ENCODE data around the gene MYO1D. TPM values are rescaled to one million over a fixed set of nuclear protein-coding genes. Genes with fewer than 3 reads are reported as not detected.

MYO1D gene
- total RNA-seq, 1 donor: 160 TPM

- Histone ChIP-seq H3K4me1 (ENCODE audit: insufficient read depth, low read length) (peaks cover 8% of the 10 kb centered on the region), H3K27me3 (ENCODE audit: insufficient read depth, low read length) (no peaks in the 10 kb centered on the region), H3K79me2 (ENCODE audit: insufficient read depth, low read length) (no peaks in the 10 kb centered on the region), H3K4me2 (ENCODE audit: insufficient read depth, low read length) (no peak overlapping the region), H2AFZ (ENCODE audit: low read length) (no peak overlapping the region), H3K4me3 (ENCODE audit: insufficient read depth, low read length) (no peak overlapping the region), H3K27ac (ENCODE audit: low read depth, low read length) (no peak overlapping the region), H4K20me1 (ENCODE audit: insufficient read depth, low read length) (no peaks in the 10 kb centered on the region), H3K36me3 (ENCODE audit: insufficient read depth, low read length) (no peaks in the 10 kb centered on the region), H3K9me3 (ENCODE audit: low read depth, low read length) (no peaks in the 10 kb centered on the region)
- TF ChIP-seq, protein P1, sequence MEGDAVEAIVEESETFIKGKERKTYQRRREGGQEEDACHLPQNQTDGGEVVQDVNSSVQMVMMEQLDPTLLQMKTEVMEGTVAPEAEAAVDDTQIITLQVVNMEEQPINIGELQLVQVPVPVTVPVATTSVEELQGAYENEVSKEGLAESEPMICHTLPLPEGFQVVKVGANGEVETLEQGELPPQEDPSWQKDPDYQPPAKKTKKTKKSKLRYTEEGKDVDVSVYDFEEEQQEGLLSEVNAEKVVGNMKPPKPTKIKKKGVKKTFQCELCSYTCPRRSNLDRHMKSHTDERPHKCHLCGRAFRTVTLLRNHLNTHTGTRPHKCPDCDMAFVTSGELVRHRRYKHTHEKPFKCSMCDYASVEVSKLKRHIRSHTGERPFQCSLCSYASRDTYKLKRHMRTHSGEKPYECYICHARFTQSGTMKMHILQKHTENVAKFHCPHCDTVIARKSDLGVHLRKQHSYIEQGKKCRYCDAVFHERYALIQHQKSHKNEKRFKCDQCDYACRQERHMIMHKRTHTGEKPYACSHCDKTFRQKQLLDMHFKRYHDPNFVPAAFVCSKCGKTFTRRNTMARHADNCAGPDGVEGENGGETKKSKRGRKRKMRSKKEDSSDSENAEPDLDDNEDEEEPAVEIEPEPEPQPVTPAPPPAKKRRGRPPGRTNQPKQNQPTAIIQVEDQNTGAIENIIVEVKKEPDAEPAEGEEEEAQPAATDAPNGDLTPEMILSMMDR (IDR thresholded peaks at IDR 0.05; ENCODE audit: extremely low read depth, low read depth, low read length): no peak
- peak; percentile 76 for DNase-seq (ENCODE audit: insufficient read length, low spot score, missing footprints)
These were observed 359.8 kb downstream of the MYO1D start for GRCh38 chr17:32516940-32517701.

DNA sequence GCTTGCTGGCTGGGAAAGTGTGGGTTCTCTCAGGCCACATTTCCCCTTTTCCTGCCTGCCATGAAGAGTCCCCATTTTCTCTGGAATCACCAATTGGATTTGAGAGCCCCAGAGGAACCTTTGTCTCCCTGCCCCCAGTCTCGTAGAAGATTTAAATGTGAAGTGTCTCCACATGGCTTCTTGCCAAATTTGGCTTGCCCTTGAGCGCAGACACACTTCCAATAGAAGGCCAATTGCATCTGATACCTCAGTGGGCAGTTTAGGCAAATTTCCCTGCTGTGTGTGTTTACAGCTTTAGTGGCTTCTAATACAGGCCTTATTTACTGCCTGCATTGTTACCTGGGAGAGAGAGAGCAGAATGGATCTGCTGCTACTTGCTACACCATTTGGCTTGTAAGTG is 360.5 kb downstream of the MYO1D start:
- Histone ChIP-seq H3K79me2 (ENCODE audit: insufficient read depth, low read length) (no peaks in the 10 kb centered on the region), H3K36me3 (ENCODE audit: insufficient read depth, low read length) (no peaks in the 10 kb centered on the region), H3K27me3 (ENCODE audit: insufficient read depth, low read length) (no peaks in the 10 kb centered on the region), H3K4me3 (ENCODE audit: insufficient read depth, low read length) (no peak overlapping the region), H2AFZ (ENCODE audit: low read length) (no peak overlapping the region), H3K27ac (ENCODE audit: low read depth, low read length) (no peak overlapping the region), H4K20me1 (ENCODE audit: insufficient read depth, low read length) (no peaks in the 10 kb centered on the region), H3K9me3 (ENCODE audit: low read depth, low read length) (no peaks in the 10 kb centered on the region), H3K4me2 (ENCODE audit: insufficient read depth, low read length) (no peak overlapping the region), H3K4me1 (ENCODE audit: insufficient read depth, low read length) (peaks cover 8% of the 10 kb centered on the region)
- DNase-seq (ENCODE audit: insufficient read length, low spot score, missing footprints): no peak
- TF ChIP-seq, protein P1 (IDR thresholded peaks at IDR 0.05; ENCODE audit: extremely low read depth, low read depth, low read length): no peak

DNA sequence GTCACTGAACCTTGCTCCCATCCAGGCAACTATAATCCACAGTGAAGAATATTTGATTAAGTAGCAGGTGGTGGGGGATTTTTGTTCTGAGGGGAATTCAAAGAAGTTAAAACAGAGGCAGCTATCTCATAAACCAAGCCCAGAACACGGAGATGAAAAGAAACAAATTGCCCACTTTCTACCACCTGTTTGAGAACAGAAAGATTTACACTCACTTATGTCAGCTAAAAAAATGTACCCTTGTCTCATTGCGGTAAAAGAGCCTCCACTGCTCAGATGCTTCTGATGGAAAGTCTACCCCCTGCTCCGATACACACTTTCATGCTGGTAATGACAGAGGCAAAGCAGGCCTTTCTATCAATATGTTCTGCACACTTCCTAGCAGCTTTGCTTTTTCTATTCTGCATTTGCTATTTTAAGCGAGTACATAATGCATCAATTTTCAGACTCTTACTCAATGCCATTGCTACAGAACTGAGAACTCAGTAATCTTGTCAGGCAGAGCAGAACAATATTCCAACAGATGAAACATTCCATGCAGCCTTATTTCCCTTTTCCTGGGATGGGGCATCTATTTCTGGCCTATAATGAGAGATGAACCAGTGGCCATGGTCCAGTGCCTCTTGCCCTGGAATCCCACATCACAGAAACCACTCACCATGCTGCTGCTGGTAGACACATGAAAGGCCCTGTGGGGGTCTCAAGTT is 361.1 kb downstream of the MYO1D start:
- Histone ChIP-seq H4K20me1 (ENCODE audit: insufficient read depth, low read length) (no peaks in the 10 kb centered on the region), H3K79me2 (ENCODE audit: insufficient read depth, low read length) (no peaks in the 10 kb centered on the region), H3K36me3 (ENCODE audit: insufficient read depth, low read length) (no peaks in the 10 kb centered on the region), H3K4me2 (ENCODE audit: insufficient read depth, low read length) (no peak overlapping the region), H3K9me3 (ENCODE audit: low read depth, low read length) (no peaks in the 10 kb centered on the region), H3K4me3 (ENCODE audit: insufficient read depth, low read length) (no peak overlapping the region), H2AFZ (ENCODE audit: low read length) (no peak overlapping the region), H3K27me3 (ENCODE audit: insufficient read depth, low read length) (no peaks in the 10 kb centered on the region), H3K4me1 (ENCODE audit: insufficient read depth, low read length) (peaks cover 8% of the 10 kb centered on the region), H3K27ac (ENCODE audit: low read depth, low read length) (no peak overlapping the region)
- DNase-seq (ENCODE audit: insufficient read length, low spot score, missing footprints): no peak
- TF ChIP-seq, protein P1 (IDR thresholded peaks at IDR 0.05; ENCODE audit: extremely low read depth, low read depth, low read length): no peak

- Histone ChIP-seq H3K4me2 (ENCODE audit: insufficient read depth, low read length) (no peak overlapping the region), H3K4me1 (ENCODE audit: insufficient read depth, low read length) (peaks cover under 1% of the 10 kb centered on the region), H3K36me3 (ENCODE audit: insufficient read depth, low read length) (no peaks in the 10 kb centered on the region), H3K4me3 (ENCODE audit: insufficient read depth, low read length) (no peak overlapping the region), H3K79me2 (ENCODE audit: insufficient read depth, low read length) (no peaks in the 10 kb centered on the region), H3K27me3 (ENCODE audit: insufficient read depth, low read length) (no peaks in the 10 kb centered on the region), H2AFZ (ENCODE audit: low read length) (no peak overlapping the region), H4K20me1 (ENCODE audit: insufficient read depth, low read length) (no peaks in the 10 kb centered on the region), H3K27ac (ENCODE audit: low read depth, low read length) (no peak overlapping the region), H3K9me3 (ENCODE audit: low read depth, low read length) (no peaks in the 10 kb centered on the region)
- TF ChIP-seq, protein P1 (IDR thresholded peaks at IDR 0.05; ENCODE audit: extremely low read depth, low read depth, low read length): no peak
- DNase-seq (ENCODE audit: insufficient read length, low spot score, missing footprints): no peak
These were observed 362.3 kb downstream of the MYO1D start for GRCh38 chr17:32514606-32515005.

Measured in osteoblast (primary cell).